ENCODE data around the gene SCYGR4. TPM values are rescaled to one million over a fixed set of nuclear protein-coding genes. Genes with fewer than 3 reads are reported as not detected.
"Not testable (repeated sequence)": the region's sequence is repeated elsewhere in the genome, so short reads cannot be mapped to it uniquely, and the experiment has no call there.

SCYGR4 gene
- total and polyA plus RNA-seq, 2 experiments from 2014 or later, result not detected

DNA sequence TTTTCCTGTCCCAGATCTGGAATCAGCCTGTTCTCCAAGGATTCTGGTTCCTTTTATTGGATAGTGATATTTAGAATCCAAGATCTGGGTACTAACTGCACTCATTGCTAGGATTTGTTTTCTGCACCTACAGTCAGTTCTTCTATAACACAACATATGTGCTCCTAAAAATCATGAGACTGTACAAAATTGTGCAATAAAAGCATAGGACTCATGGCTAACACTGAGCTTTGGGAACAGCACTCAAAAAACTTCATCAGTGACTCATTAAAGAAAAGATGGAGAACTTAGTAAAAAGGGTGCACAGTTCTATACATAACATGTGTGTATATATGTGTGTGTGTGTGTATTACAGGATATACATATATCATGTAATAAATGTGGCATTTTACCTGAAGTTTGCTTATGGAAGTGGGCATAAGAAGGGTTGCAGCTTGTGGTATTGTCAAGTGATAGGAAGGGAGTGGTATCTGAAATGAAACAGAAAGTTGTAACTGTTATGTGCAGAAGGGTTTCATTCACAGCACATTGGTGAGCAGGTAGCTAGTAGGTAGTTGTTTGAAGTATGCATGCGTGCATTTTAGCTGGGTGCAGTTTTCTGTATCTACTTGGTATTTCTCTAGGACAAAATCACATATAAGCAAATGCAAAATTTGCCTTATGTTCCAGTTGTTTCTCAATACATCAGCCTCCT, 24.5 kb upstream of the SCYGR4 start:
- H3K4me1 ChIP-seq (ENCODE audit: insufficient read depth), result no peaks in the 10 kb centered on the region
- DNase-seq, result no peak
- no peaks in the 10 kb centered on the region for H3K36me3 ChIP-seq (ENCODE audit: low read depth)
- H3K4me2 ChIP-seq (ENCODE audit: unreplicated experiment), result no peak overlapping the region
- WGBS, 2 experiments (ENCODE audit: low coverage in 1 of 2, low lambda C conversion rate in 2 of 2, missing lambda C conversion rate in 2 of 2), result 50 to 67% methylated on average over 1 of the region's 1 CpG
- H3K9ac ChIP-seq, result no peak overlapping the region
- H4K20me1 ChIP-seq (ENCODE audit: insufficient read depth), result no peaks in the 10 kb centered on the region
- in situ Hi-C loops (cut with MboI), result no loop called here
- no peaks in the 10 kb centered on the region for H3K9me2 ChIP-seq (ENCODE audit: insufficient read depth)
- TF ChIP-seq EZH2 (IDR thresholded peaks at IDR 0.05; ENCODE audit: insufficient read depth, poor library complexity, severe bottlenecking) (no peak), EZH2phosphoT487 (IDR thresholded peaks at IDR 0.05; ENCODE audit: insufficient read depth, low read depth) (no peak)
- H3K4me3 ChIP-seq, result no peak overlapping the region
- H3K27me3 ChIP-seq (replicated peaks; ENCODE audit: insufficient read depth), result no peaks in the 10 kb centered on the region
- H3K9me3 ChIP-seq (ENCODE audit: low read depth), result no peaks in the 10 kb centered on the region
- no peak overlapping the region for H3K27ac ChIP-seq
- no peak overlapping the region for H2AFZ ChIP-seq
- H3F3A ChIP-seq (ENCODE audit: insufficient read depth), result no peaks in the 10 kb centered on the region
- H3K79me2 ChIP-seq (ENCODE audit: insufficient read depth), result no peaks in the 10 kb centered on the region

DNA sequence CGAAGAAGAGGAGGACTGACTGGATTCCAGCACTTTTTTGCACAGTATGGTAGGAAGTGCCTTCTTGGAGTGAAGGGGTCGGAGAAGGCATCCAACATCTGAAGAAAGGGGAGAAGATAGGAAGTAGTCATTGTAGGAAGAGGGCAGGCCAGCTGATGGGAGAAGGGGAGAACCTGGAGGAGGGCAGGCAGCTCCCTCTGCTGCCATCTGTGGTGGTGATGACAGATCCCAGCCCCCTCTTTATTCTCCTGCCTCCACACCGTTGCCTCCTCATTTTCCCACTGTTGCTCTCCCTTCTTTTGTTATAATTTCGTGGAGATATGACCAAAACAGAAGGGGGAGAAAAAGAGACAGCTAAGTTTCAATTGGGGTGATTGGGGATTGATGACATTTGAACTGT, 21.5 kb upstream of the SCYGR4 start:
- H3K4me2 ChIP-seq (ENCODE audit: unreplicated experiment), result no peak overlapping the region
- TF ChIP-seq EZH2 (IDR thresholded peaks at IDR 0.05; ENCODE audit: insufficient read depth, poor library complexity, severe bottlenecking), result no peak
- H2AFZ ChIP-seq, result no peak overlapping the region
- DNase-seq, result no peak
- no peaks in the 10 kb centered on the region for H4K20me1 ChIP-seq (ENCODE audit: insufficient read depth)
- no peaks in the 10 kb centered on the region for H3K4me1 ChIP-seq (ENCODE audit: insufficient read depth)
- H3K36me3 ChIP-seq (ENCODE audit: low read depth), result no peaks in the 10 kb centered on the region
- no peaks in the 10 kb centered on the region for H3K9me3 ChIP-seq (ENCODE audit: low read depth)
- WGBS, 2 experiments (ENCODE audit: low coverage in 1 of 2, low lambda C conversion rate in 2 of 2, missing lambda C conversion rate in 2 of 2), result 40 to 45% methylated on average over 4 of the region's 4 CpGs
- H3K9me2 ChIP-seq (ENCODE audit: insufficient read depth), result no peaks in the 10 kb centered on the region
- H3K9ac ChIP-seq, result no peak overlapping the region
- no peak overlapping the region for H3K27ac ChIP-seq
- H3K79me2 ChIP-seq (ENCODE audit: insufficient read depth), result no peaks in the 10 kb centered on the region
- H3F3A ChIP-seq (ENCODE audit: insufficient read depth), result no peaks in the 10 kb centered on the region
- in situ Hi-C loops (cut with MboI), result no loop called here
- no peaks in the 10 kb centered on the region for H3K27me3 ChIP-seq (replicated peaks; ENCODE audit: insufficient read depth)
- H3K4me3 ChIP-seq, result no peak overlapping the region

DNA sequence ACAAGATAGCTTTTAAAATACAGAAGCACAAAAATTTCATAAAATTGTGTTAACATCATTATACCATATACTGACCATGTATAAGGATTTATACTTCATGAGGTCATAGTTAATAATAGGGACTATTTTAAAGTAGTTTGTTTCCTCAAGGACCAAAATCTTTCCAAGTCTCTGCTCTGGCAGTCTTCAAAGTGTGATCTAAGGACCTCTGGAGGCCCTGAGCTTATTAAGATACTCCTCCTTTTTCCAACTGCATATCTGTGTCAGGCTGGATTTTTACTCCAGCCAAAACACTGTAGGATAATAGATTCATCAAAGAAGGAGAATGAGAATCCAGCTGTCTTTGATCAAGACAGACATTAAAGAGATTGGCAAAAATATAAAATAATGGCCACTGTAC, 20.3 kb upstream of the SCYGR4 start:
- H4K20me1 ChIP-seq (ENCODE audit: insufficient read depth), result no peaks in the 10 kb centered on the region
- no peak overlapping the region for H3K27ac ChIP-seq
- no peak for DNase-seq
- H3K9me3 ChIP-seq (ENCODE audit: low read depth), result no peaks in the 10 kb centered on the region
- in situ Hi-C loops (cut with MboI), result no loop called here
- TF ChIP-seq EZH2phosphoT487 (IDR thresholded peaks at IDR 0.05; ENCODE audit: insufficient read depth, low read depth), result no peak
- no peak for TF ChIP-seq EZH2 (IDR thresholded peaks at IDR 0.05; ENCODE audit: insufficient read depth, poor library complexity, severe bottlenecking)
- no peaks in the 10 kb centered on the region for H3K79me2 ChIP-seq (ENCODE audit: insufficient read depth)
- H3K4me2 ChIP-seq (ENCODE audit: unreplicated experiment), result no peak overlapping the region
- no peaks in the 10 kb centered on the region for H3K36me3 ChIP-seq (ENCODE audit: low read depth)
- H3K9ac ChIP-seq, result no peak overlapping the region
- no peaks in the 10 kb centered on the region for H3K9me2 ChIP-seq (ENCODE audit: insufficient read depth)
- H3K4me3 ChIP-seq, result no peak overlapping the region
- no peaks in the 10 kb centered on the region for H3K4me1 ChIP-seq (ENCODE audit: insufficient read depth)
- H3F3A ChIP-seq (ENCODE audit: insufficient read depth), result no peaks in the 10 kb centered on the region
- H3K27me3 ChIP-seq (replicated peaks; ENCODE audit: insufficient read depth), result no peaks in the 10 kb centered on the region
- no peak overlapping the region for H2AFZ ChIP-seq

DNA sequence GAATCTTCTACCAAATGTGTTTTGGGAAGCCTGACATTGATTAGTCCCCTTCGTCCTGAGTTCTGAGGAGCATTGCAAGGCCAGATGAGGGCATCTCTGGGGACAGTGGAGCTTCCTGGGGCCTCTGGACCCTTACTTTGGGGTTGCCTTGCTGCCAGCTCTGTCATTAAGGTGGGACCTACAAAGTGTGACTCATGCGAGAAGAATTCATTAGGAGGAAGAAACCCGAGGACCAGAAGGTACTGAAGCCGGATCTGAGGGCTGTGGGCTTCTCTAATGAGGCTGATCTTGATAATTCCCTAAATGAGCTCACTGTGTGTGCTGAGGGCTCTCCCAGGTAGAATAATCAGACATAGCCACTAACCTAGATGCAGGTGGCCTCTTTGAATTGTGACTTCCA, 19.3 kb upstream of the SCYGR4 start:
- WGBS, 2 experiments (ENCODE audit: low coverage in 1 of 2, low lambda C conversion rate in 2 of 2, missing lambda C conversion rate in 2 of 2), result 78 to 82% methylated on average over 4 of the region's 4 CpGs
- no peak overlapping the region for H3K4me2 ChIP-seq (ENCODE audit: unreplicated experiment)
- H3K9ac ChIP-seq, result no peak overlapping the region
- H3K27me3 ChIP-seq (replicated peaks; ENCODE audit: insufficient read depth), result no peaks in the 10 kb centered on the region
- H4K20me1 ChIP-seq (ENCODE audit: insufficient read depth), result no peaks in the 10 kb centered on the region
- H3K79me2 ChIP-seq (ENCODE audit: insufficient read depth), result no peaks in the 10 kb centered on the region
- no peaks in the 10 kb centered on the region for H3K4me1 ChIP-seq (ENCODE audit: insufficient read depth)
- no peaks in the 10 kb centered on the region for H3K36me3 ChIP-seq (ENCODE audit: low read depth)
- no peaks in the 10 kb centered on the region for H3K9me3 ChIP-seq (ENCODE audit: low read depth)
- in situ Hi-C loops (cut with MboI), result no loop called here
- H3F3A ChIP-seq (ENCODE audit: insufficient read depth), result no peaks in the 10 kb centered on the region
- H3K4me3 ChIP-seq, result no peak overlapping the region
- DNase-seq, result no peak
- H3K9me2 ChIP-seq (ENCODE audit: insufficient read depth), result no peaks in the 10 kb centered on the region
- TF ChIP-seq EZH2phosphoT487 (IDR thresholded peaks at IDR 0.05; ENCODE audit: insufficient read depth, low read depth) (no peak), EZH2 (IDR thresholded peaks at IDR 0.05; ENCODE audit: insufficient read depth, poor library complexity, severe bottlenecking) (no peak)
- no peak overlapping the region for H3K27ac ChIP-seq
- no peak overlapping the region for H2AFZ ChIP-seq

DNA sequence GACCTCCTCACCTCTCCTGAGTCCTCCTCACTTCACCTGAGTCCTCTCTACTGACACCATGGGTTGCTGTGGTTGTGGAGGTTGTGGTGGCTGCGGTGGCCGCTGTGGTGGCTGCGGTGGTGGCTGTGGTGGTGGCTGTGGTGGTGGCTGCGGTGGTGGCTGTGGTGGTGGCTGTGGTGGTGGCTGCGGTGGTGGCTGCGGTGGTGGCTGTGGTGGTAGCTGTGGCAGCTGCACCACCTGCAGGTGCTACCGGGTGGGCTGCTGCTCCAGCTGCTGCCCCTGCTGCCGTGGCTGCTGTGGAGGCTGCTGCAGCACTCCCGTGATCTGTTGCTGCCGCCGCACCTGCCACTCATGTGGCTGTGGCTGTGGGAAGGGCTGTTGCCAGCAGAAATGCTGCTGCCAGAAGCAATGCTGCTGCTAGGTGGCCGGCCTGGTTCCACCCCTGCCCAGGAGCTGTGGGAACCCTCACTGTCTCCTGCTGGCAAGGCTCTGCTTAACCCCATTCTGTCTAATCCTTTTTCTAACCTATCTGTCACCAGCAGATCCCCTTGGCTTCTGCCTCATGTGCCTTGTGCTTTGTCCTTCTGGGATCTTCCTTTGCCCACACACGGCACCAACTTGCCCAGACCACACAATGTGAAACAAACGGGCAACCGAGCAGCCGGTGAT, 18.3 kb upstream of the SCYGR4 start, which contains the start of gene SCYGR2:
Gene SCYGR2 (plus strand): TSS at position 59 of the 669 bp plus-strand sequence. CDS start 0 bp downstream, at position 59.
- H3K27ac ChIP-seq; H4K20me1 ChIP-seq (ENCODE audit: insufficient read depth); H3K79me2 ChIP-seq (ENCODE audit: insufficient read depth); H3K4me3 ChIP-seq; H3F3A ChIP-seq (ENCODE audit: insufficient read depth); H3K27me3 ChIP-seq (replicated peaks; ENCODE audit: insufficient read depth); H3K9ac ChIP-seq; H3K4me1 ChIP-seq (ENCODE audit: insufficient read depth); DNase-seq; H3K9me2 ChIP-seq (ENCODE audit: insufficient read depth); in situ Hi-C loops (cut with MboI); H3K36me3 ChIP-seq (ENCODE audit: low read depth); H3K9me3 ChIP-seq (ENCODE audit: low read depth); H3K4me2 ChIP-seq (ENCODE audit: unreplicated experiment); H2AFZ ChIP-seq: not testable (repeated sequence)
- WGBS, 2 experiments (ENCODE audit: low coverage in 1 of 2, low lambda C conversion rate in 2 of 2, missing lambda C conversion rate in 2 of 2), result 69 to 79% methylated on average over 15 to 16 of the region's 16 CpGs

All from GM23248 (cell line).